ENCODE measurements around the gene OXER1. TPM values are rescaled to one million over a fixed set of nuclear protein-coding genes. Genes with fewer than 3 reads are reported as not detected.

OXER1 gene
- total and polyA plus RNA-seq, 2 of the 13 experiments (the other 11 are each of a cell fraction or from before 2014, with no cell fraction given), result 8.0 to 9.0 TPM

DNA sequence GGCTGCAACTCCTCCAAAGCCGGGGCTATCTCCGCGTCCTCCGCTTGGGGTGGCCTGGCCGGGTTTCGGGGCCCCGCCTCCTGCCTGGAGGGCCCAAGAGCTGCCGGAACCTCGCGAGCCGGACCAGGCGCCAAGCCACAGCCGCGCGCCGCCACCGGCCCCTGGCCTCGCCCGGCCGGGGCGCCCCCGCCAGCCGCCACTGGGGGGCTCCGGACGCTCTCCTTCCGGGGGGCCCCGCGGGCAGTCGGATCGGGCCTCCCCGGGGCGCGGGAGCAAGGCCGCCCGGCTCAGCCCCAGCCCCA lies 45.8 kb upstream of the OXER1 start (continued):
- TF ChIP-seq ZNF883 (CRISPR knock-in tag; IDR thresholded peaks at IDR 0.05; ENCODE audit: not compliant biosample characterization) (no peak), PHF8 (CRISPR knock-in tag; IDR thresholded peaks at IDR 0.05) (no peak), GATAD2A (CRISPR knock-in tag; IDR thresholded peaks at IDR 0.05) (peak; percentile 35; the same call in 1 of the 2 replicates), IKZF4 (CRISPR knock-in tag; IDR thresholded peaks at IDR 0.05; ENCODE audit: borderline replicate concordance, low read depth, not compliant biosample characterization) (no peak), ZNF33B (CRISPR knock-in tag; IDR thresholded peaks at IDR 0.05) (no peak), ZNF550 (CRISPR knock-in tag; IDR thresholded peaks at IDR 0.05; ENCODE audit: borderline replicate concordance) (no peak), SP2 (CRISPR knock-in tag; IDR thresholded peaks at IDR 0.05) (0 out of 2 replicates have a peak, but pooled peaks have one; percentile 0), ZSCAN20 (CRISPR knock-in tag; IDR thresholded peaks at IDR 0.05; ENCODE audit: borderline replicate concordance) (0 out of 2 replicates have a peak, but pooled peaks have one; percentile 13), MLLT10 (CRISPR knock-in tag; IDR thresholded peaks at IDR 0.05) (no peak), CREM (IDR thresholded peaks at IDR 0.05) (no peak), CREM (CRISPR knock-in tag; IDR thresholded peaks at IDR 0.05) (no peak), KLF12 (CRISPR knock-in tag; IDR thresholded peaks at IDR 0.05; ENCODE audit: borderline replicate concordance) (no peak), LCORL (IDR thresholded peaks at IDR 0.05) (no peak), LCORL (CRISPR knock-in tag; IDR thresholded peaks at IDR 0.05) (no peak), ZNF432 (CRISPR knock-in tag; IDR thresholded peaks at IDR 0.05; ENCODE audit: borderline replicate concordance) (no peak), BHLHE40 (IDR thresholded peaks at IDR 0.05; ENCODE audit: low read length) (peak; percentile 20; the same call in 1 of the 2 replicates)
- TF ChIP-seq, protein P1, sequence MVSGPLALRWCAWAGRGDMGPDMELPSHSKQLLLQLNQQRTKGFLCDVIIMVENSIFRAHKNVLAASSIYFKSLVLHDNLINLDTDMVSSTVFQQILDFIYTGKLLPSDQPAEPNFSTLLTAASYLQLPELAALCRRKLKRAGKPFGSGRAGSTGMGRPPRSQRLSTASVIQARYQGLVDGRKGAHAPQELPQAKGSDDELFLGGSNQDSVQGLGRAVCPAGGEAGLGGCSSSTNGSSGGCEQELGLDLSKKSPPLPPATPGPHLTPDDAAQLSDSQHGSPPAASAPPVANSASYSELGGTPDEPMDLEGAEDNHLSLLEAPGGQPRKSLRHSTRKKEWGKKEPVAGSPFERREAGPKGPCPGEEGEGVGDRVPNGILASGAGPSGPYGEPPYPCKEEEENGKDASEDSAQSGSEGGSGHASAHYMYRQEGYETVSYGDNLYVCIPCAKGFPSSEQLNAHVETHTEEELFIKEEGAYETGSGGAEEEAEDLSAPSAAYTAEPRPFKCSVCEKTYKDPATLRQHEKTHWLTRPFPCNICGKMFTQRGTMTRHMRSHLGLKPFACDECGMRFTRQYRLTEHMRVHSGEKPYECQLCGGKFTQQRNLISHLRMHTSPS (CRISPR knock-in tag; IDR thresholded peaks at IDR 0.05; ENCODE audit: low read depth), result no peak
- TF ChIP-seq, protein P2, sequence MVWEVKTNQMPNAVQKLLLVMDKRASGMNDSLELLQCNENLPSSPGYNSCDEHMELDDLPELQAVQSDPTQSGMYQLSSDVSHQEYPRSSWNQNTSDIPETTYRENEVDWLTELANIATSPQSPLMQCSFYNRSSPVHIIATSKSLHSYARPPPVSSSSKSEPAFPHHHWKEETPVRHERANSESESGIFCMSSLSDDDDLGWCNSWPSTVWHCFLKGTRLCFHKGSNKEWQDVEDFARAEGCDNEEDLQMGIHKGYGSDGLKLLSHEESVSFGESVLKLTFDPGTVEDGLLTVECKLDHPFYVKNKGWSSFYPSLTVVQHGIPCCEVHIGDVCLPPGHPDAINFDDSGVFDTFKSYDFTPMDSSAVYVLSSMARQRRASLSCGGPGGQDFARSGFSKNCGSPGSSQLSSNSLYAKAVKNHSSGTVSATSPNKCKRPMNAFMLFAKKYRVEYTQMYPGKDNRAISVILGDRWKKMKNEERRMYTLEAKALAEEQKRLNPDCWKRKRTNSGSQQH (CRISPR knock-in tag; IDR thresholded peaks at IDR 0.05; ENCODE audit: low read depth), result no peak
- TF ChIP-seq, protein P3, sequence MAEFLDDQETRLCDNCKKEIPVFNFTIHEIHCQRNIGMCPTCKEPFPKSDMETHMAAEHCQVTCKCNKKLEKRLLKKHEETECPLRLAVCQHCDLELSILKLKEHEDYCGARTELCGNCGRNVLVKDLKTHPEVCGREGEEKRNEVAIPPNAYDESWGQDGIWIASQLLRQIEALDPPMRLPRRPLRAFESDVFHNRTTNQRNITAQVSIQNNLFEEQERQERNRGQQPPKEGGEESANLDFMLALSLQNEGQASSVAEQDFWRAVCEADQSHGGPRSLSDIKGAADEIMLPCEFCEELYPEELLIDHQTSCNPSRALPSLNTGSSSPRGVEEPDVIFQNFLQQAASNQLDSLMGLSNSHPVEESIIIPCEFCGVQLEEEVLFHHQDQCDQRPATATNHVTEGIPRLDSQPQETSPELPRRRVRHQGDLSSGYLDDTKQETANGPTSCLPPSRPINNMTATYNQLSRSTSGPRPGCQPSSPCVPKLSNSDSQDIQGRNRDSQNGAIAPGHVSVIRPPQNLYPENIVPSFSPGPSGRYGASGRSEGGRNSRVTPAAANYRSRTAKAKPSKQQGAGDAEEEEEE (CRISPR knock-in tag; IDR thresholded peaks at IDR 0.05; ENCODE audit: borderline replicate concordance), result no peak
- TF ChIP-seq, protein P4, sequence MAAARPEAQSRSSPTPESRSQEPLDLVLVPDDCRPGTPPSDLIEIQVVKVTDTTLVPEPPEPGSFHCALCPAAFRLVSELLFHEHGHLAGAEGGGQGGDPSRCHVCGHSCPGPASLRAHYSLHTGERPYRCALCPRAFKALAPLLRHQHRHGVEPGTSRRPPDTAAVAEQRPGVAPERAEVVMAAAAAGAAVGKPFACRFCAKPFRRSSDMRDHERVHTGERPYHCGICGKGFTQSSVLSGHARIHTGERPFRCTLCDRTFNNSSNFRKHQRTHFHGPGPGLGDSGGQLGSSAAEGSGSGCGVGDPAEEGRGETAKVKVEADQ (CRISPR knock-in tag; IDR thresholded peaks at IDR 0.05; ENCODE audit: borderline replicate concordance), result no peak
- TF ChIP-seq, protein P5, sequence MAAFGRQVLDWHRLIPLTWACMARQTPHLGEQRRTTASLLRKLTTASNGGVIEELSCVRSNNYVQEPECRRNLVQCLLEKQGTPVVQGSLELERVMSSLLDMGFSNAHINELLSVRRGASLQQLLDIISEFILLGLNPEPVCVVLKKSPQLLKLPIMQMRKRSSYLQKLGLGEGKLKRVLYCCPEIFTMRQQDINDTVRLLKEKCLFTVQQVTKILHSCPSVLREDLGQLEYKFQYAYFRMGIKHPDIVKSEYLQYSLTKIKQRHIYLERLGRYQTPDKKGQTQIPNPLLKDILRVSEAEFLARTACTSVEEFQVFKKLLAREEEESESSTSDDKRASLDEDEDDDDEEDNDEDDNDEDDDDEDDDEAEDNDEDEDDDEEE (CRISPR knock-in tag; IDR thresholded peaks at IDR 0.05), result no peak
- TF ChIP-seq, protein P6, sequence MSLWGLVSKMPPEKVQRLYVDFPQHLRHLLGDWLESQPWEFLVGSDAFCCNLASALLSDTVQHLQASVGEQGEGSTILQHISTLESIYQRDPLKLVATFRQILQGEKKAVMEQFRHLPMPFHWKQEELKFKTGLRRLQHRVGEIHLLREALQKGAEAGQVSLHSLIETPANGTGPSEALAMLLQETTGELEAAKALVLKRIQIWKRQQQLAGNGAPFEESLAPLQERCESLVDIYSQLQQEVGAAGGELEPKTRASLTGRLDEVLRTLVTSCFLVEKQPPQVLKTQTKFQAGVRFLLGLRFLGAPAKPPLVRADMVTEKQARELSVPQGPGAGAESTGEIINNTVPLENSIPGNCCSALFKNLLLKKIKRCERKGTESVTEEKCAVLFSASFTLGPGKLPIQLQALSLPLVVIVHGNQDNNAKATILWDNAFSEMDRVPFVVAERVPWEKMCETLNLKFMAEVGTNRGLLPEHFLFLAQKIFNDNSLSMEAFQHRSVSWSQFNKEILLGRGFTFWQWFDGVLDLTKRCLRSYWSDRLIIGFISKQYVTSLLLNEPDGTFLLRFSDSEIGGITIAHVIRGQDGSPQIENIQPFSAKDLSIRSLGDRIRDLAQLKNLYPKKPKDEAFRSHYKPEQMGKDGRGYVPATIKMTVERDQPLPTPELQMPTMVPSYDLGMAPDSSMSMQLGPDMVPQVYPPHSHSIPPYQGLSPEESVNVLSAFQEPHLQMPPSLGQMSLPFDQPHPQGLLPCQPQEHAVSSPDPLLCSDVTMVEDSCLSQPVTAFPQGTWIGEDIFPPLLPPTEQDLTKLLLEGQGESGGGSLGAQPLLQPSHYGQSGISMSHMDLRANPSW (CRISPR knock-in tag; IDR thresholded peaks at IDR 0.05; ENCODE audit: borderline replicate concordance), result no peak
